GM18873 (cell line): ENCODE data around the gene CBFA2T3.
"Not testable (repeated sequence)": the region's sequence is repeated elsewhere in the genome, so short reads cannot be mapped to it uniquely, and the experiment has no call there.

Source experiments
- ATAC-seq: cut with Tn5 transposase; IDR thresholded peaks from one replicate; pipeline ENCODE4 v1.9.1; 2021; ENCODE audit warnings: mild to moderate bottlenecking, moderate library complexity, moderate number of reproducible peaks; ENCODE audit not compliant: unreplicated experiment, low FRiP score

The CBFA2T3 gene

GRCh38 chr16:88899901-88900661 lies 76.9 kb downstream of the CBFA2T3 start:
- ATAC-seq: no peak

GRCh38 chr16:88897696-88898425 lies 79.1 kb downstream of the CBFA2T3 start:
- ATAC-seq: no peak

GRCh38 chr16:88896238-88897070 lies 80.6 kb downstream of the CBFA2T3 start:
- no peak for ATAC-seq

GRCh38 chr16:88895335-88895734 lies 81.7 kb downstream of the CBFA2T3 start:
- no peak for ATAC-seq

- no peak for ATAC-seq
These were observed 82.2 kb downstream of the CBFA2T3 start for GRCh38 chr16:88894681-88895300.

DNA sequence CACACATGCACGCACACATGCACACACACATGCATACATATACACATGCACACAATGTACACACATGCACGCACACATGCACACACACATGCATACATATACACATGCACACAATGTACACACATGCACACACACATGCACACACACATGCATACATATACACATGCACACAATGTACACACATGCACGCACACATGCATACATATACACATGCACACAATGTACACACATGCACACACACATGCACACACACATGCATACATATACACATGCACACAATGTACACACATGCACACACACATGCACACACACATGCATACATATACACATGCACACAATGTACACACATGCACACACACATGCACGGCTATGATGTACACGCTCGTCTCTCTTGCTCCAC lies 82.7 kb downstream of the CBFA2T3 start:
- not testable (repeated sequence) for ATAC-seq

DNA sequence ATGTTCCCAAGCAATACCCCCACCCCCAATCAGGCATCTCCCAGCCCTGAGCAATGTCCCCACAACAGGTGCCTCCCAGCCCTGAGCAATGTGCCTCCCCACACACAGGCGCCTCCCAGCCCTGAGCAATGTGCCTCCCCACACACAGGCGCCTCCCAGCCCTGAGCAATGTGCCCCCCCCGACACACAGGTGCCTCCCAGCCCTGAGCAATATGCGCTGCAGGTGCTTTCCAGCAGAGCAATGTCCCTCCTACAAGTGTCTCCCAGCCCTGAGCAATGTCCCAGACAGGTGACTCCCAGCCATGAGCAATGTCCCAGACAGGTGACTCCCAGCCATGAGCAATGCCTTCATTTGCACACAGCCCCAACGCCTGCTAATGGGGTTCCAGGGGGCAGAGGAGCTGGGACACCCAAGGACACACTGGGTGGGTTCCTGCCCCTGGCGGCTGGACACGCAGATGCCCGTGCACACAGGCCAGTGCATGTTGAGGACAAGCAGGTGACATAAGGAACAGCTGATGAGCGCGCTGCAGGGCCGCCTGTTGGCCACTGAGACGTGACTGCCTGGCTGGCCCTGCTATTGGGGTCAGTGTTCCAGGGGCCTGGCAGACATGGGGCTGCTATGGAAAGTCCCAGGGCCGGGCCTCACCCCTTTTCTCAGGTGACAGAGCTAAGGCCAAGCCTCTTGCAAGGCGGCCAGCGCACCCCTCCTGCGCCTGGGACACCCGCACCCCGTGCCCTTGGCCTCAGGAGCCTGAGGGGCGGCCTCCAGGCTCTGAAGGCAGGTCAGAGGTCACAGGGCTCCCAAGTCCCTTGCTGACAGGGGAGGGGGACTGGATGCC lies 83.7 kb downstream of the CBFA2T3 start:
- ATAC-seq: no peak

- ATAC-seq: no peak
These were observed 84.9 kb downstream of the CBFA2T3 start for GRCh38 chr16:88892065-88892464.

- ATAC-seq: no peak
These were observed 85.9 kb downstream of the CBFA2T3 start for GRCh38 chr16:88891083-88891482.

DNA sequence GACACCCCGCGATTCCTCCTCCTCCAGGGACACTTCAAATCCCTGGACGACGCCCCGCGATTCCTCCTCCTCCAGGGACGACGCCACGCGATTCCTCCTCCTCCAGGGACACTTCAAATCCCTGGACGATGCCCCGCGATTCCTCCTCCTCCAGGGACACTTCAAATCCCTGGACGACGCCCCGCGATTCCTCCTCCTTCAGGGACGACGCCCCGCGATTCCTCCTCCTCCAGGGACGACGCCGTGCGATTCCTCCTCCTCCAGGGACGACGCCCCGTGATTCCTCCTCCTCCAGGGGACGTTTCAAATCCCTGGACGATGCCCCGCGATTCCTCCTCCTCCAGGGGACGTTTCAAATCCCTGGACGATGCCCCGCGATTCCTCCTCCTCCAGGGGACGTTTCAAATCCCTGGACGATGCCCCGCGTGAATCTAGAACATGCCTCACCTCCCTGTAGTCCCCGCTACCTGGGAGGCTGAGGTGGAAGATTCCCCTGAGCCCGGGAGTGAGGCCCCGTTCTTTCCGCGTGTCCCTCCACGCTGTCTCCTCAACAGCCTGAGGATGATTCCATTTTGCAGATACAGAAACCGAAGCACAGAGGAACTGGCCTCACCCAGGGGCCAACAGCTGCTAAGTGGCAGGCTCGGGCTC lies 87.2 kb downstream of the CBFA2T3 start:
- not testable (repeated sequence) for ATAC-seq

DNA sequence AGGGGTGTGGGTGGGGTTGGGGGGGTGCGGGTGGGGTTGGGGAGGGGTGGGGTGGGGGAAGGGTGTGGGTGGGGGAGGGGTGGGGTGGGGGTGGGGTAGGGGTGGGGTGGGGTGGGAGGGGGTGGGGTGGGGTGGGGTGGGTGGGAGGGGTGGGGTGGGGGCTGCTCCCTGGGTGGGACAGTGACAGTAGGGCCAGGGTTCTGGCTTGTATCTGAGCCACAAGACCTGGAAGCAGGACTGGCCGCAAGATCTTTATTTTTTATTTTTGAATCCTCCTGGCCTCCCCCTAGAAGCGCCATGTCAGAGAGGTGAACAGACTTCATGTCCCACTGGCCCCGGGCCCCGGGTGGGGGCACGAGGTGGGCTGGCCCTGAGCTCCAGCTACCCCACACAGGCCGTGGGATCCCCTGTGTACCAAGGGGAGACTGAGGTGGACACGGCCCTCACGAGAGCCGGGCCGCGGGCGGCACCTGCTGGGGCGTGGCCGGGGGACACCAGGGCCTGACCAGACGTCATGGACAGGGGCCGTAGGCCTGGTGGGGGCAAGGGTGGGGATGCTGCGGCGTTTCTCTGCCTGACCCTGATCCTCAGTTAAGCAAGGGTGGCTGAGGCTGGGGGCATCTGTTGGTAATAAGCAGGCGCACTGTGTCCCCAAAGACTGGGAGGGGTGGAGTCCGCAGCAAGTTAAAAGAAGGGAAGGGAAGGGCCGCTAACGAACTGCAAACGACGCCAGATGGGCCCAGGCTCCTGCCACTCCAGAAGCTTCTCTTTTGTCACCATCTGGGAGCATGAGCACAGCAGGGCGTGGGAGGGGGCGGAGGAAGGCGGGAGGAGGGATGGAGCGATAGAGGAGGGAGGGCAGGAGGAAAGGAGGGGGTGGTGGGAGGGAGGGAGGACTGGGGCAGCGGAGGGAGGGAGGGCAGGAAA lies 88.3 kb downstream of the CBFA2T3 start:
- ATAC-seq: no peak

GRCh38 chr16:88888057-88888456 lies 89.0 kb downstream of the CBFA2T3 start:
- ATAC-seq: no peak

DNA sequence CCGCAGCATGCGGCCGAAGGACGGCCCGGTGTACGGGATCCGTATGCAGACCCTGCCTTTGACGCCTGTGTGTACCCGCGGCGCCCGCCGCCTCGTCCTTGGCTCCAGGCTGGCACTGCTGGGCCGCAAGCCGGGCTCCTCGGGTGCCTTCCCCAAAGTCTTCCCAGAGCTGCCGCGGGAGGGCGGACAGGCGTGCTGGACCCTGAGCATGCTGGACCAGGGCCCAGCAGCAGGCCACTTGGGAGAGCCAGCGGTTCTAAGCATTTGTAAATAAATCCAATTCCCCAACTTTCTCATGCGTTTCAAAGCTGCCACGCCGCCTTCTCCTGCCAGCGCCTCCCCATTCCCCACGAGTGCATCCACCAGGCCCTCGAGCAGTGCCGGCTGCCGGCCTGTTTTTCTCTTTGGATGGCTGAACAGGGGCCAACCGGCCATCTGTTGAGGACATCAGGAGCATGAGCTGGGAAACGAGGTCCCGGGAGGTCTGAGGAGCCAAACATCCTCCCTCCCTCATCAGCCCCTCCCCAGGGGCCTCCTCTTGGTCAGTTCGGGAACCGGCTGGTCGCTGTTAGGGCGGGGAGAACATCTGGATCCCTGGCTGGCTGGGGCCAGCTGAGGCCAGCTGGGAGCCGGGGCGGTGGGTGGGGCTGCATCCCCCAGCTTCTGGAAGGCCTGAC lies 90.0 kb downstream of the CBFA2T3 start:
- ATAC-seq: no peak

- ATAC-seq: no peak
These were observed 90.6 kb downstream of the CBFA2T3 start for GRCh38 chr16:88886420-88886844.

DNA sequence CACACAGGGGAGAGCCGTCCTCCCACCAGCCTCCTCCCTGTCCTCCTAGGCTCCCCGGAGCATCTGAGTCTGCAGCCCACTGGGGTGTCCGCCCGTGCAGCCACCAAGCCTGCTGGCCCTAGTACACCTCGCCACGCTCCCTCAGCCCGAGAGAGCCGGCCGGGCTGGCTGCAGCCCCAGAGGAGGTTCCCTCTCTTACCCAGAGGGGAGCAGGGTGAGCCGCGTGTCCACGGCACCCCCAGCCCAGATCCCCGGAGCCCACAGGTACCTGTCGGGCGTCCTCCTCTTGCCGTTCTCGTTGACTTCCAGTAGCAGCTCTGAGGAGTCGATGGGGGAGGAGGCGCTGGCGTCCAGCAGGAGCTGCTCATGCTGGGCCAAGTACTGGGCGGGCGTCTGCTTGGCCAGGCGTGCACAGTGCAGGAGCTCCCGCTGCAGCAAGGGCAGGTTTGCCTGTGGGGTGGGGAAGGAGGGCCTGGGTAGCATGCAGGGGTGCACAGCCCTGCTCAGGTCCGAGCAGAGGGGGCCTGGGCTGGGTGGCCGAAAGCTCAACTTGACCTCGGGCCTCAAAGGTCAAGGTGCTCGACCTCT lies 91.2 kb downstream of the CBFA2T3 start:
- ATAC-seq: no peak

DNA sequence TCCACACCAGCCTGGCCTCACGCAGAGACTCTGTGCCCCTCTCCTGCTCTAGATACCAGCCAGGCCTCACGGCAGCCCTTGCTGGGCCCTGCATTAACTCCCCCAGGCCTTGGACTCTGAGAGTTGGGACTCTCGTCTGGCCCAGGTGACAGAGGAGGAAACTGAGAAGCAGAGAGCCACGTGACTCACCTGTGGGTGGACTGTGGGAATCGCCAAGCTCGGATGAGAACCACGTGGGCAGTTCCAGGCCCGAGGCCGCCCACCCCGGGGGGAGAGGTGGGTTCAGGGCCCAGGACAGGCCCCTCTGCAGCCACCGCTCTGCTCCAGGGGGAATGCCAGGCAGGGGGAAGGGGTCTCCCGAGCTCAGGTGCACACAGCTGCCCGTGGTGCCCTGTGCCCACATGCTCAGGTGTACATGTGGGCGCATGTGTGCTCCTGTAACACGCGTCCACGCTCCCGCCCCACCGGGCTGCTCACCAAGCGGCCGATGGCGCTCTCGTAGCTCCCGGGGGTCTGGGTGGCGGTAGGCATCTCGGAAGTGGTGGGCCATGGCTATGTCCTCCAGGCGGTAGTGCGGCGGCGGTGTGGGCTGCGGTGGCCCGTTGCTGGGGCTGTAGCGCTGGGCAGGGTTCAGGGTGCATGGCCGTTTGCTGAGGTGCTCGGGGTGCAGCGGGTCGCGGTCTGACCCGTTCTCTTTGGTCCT lies 92.3 kb downstream of the CBFA2T3 start:
- no peak for ATAC-seq

DNA sequence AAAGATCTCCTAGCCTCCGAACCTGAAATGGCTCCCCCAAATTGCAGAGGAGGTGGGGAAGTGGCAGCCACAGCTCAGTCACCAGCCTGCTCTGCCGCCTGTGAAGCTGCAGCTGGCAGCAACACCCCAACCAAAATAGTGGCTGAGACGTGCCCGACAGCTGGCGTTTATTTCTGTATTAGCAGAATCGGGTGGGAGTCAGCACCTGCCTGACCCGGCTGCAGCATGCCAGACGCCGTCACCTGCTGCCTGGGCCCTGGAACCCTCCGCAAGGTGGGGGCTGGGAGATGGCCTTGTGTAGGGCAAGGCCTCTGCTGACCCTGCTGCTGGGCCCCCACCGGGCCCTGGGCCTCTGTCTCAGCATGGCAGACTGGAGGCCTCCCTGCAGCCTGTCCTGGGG lies 93.1 kb downstream of the CBFA2T3 start:
- ATAC-seq: no peak
